A549 (cell line): Measurements from ENCODE around the gene GSX1. TPM values are rescaled to one million over a fixed set of nuclear protein-coding genes. Genes with fewer than 3 reads are reported as not detected.

ENCODE experiments used
- ATAC-seq, 2 experiments: fragments of 200-7000 bp in 1 of 2; fragments of >200 bp in 1 of 2; cut with Nextera tagmentation in 1 of 2; cut with Tn5 transposase in 1 of 2; 3 replicates each; pipeline versions ENCODE4 v1.8.0 to v1.9.1; 2018 to 2020; ENCODE audit warnings: mild to moderate bottlenecking in 1 of 2, moderate library complexity in 1 of 2
- CTCF ChIA-PET: fragments of 300-600 bp; sonication (Branson Sonifier 250); formaldehyde crosslinking; extraction: SDS; loops from one replicate; lab custom pipeline; 2021; ENCODE audit warnings: antibody characterized with exemption, inconsistent platforms; lab: Yijun Ruan, JAX
- POLR2A ChIA-PET: fragments of 350-600 bp; formaldehyde crosslinking; extraction: SDS; loops from one replicate; lab custom pipeline; 2021; ENCODE audit warnings: antibody characterized with exemption, inconsistent platforms; lab: Yijun Ruan, JAX
- DNase-seq, 2 experiments: peaks; one replicate each; pipeline versions ENCODE4 v3.0.0 to v3.0.0-alpha.2; 2011 to 2016; ENCODE audit warnings: low read depth in 1 of 2, low spot score in 1 of 2
- FAIRE-seq: peaks from 2 replicates; lab custom pipeline; 2011; peaks lifted over from hg19 to GRCh38; lab: Jason Lieb, UNC
- H3K27ac ChIP-seq, 2 experiments: fragments of >200 bp; sonication (Bioruptor Twin); formaldehyde crosslinking; 3 replicates each; pipeline ENCODE4 v1.5.1; 2016 to 2017
- H3K4me1 ChIP-seq: fragments of >200 bp; sonication (Bioruptor Twin); formaldehyde crosslinking; 3 replicates; pipeline ENCODE4 v1.6.1; 2016
- H3K4me2 ChIP-seq: fragments of >200 bp; sonication (Bioruptor Twin); formaldehyde crosslinking; 3 replicates; pipeline ENCODE4 v1.6.1; 2016
- H3K4me3 ChIP-seq: fragments of >200 bp; sonication (Bioruptor Twin); formaldehyde crosslinking; 3 replicates; pipeline ENCODE4 v1.5.1; 2016
- H3K9me3 ChIP-seq: fragments of >200 bp; sonication (Bioruptor Twin); formaldehyde crosslinking; 3 replicates; pipeline ENCODE4 v1.6.1; 2016
- CBX2 ChIP-seq: fragments of 200-600 bp; sonication (generic); IDR thresholded peaks from 2 replicates; pipeline ENCODE4 v1.6.1; 2016; ENCODE audit warnings: low read depth, mild to moderate bottlenecking, borderline replicate concordance
- CBX8 ChIP-seq: fragments of 200-600 bp; sonication (generic); IDR thresholded peaks from 2 replicates; pipeline ENCODE4 v1.6.1; 2016
- EHF ChIP-seq: fragments of 250-450 bp; sonication (Bioruptor Pico); IDR thresholded peaks from 2 replicates; pipeline ENCODE4 v1.5.0; 2020; ENCODE audit warnings: mild to moderate bottlenecking
- EP300 ChIP-seq, 2 experiments: fragments of >200 bp; sonication (Bioruptor Twin); formaldehyde crosslinking; IDR thresholded peaks; 2 replicates in 1 of 2; 3 replicates in 1 of 2; pipeline ENCODE4 v1.6.1; 2016 to 2017
- FOSB ChIP-seq: fragments of 250-450 bp; sonication (Bioruptor Pico); IDR thresholded peaks from 2 replicates; pipeline ENCODE4 v1.5.0; 2020; ENCODE audit warnings: mild to moderate bottlenecking, moderate library complexity
- FOXS1 ChIP-seq: fragments of 250-450 bp; sonication (Bioruptor Pico); IDR thresholded peaks from 2 replicates; pipeline ENCODE4 v1.5.0; 2020; ENCODE audit warnings: mild to moderate bottlenecking, moderate library complexity
- HDAC2 ChIP-seq: fragments of 200-600 bp; sonication (generic); IDR thresholded peaks from 2 replicates; pipeline ENCODE4 v1.6.1; 2016
- HOXB5 ChIP-seq: fragments of 250-450 bp; sonication (Bioruptor Pico); IDR thresholded peaks from 2 replicates; pipeline ENCODE4 v1.5.0; 2020; ENCODE audit warnings: mild to moderate bottlenecking, moderate library complexity
- JUN ChIP-seq, 2 experiments: fragments of >200 bp; sonication (Bioruptor Twin); formaldehyde crosslinking; IDR thresholded peaks; 2 replicates in 1 of 2; 3 replicates in 1 of 2; pipeline ENCODE4 v1.6.1; 2016 to 2017
- JUNB ChIP-seq: fragments of >200 bp; sonication (Bioruptor Twin); formaldehyde crosslinking; IDR thresholded peaks from 2 replicates; pipeline ENCODE4 v1.6.1; 2016
- KDM1A ChIP-seq: fragments of 200-600 bp; sonication (generic); IDR thresholded peaks from 2 replicates; pipeline ENCODE4 v1.6.1; 2016; ENCODE audit warnings: low read depth, mild to moderate bottlenecking
- MAFK ChIP-seq: fragments of 450-650 bp; IDR thresholded peaks from 2 replicates; pipeline ENCODE4 v1.6.1; 2014; ENCODE audit not compliant: partially characterized antibody
- MAZ ChIP-seq: fragments of 150-350 bp; IDR thresholded peaks from 2 replicates; pipeline ENCODE4 v1.6.1; 2014; ENCODE audit warnings: antibody characterized with exemption, low read depth, low read length, borderline replicate concordance
- NFE2L2 ChIP-seq: fragments of 150-350 bp; conservative IDR thresholded peaks from 2 replicates; pipeline ENCODE4 v1.6.1; 2014; ENCODE audit warnings: low read length
- NPAS2 ChIP-seq: fragments of 250-450 bp; sonication (Bioruptor Pico); IDR thresholded peaks from 2 replicates; pipeline ENCODE4 v1.8.0; 2022; ENCODE audit warnings: mild to moderate bottlenecking, moderate library complexity, borderline replicate concordance
- NR3C1 ChIP-seq: fragments of >200 bp; sonication (Bioruptor Twin); formaldehyde crosslinking; IDR thresholded peaks from 3 replicates; pipeline ENCODE4 v1.6.1; 2017
- RAD21 ChIP-seq, 2 experiments: fragments of >200 bp in 1 of 2; sonication (Bioruptor Twin) in 1 of 2; formaldehyde crosslinking in 1 of 2; IDR thresholded peaks in 1 of 2; conservative IDR thresholded peaks in 1 of 2; 2 replicates in 1 of 2; 3 replicates in 1 of 2; pipeline ENCODE4 v1.6.1; 2012 to 2018; ENCODE audit warnings: inconsistent platforms in 1 of 2
- RARB ChIP-seq: fragments of 250-450 bp; sonication (Bioruptor Pico); IDR thresholded peaks from 2 replicates; pipeline ENCODE4 v1.8.0; 2021; ENCODE audit warnings: mild to moderate bottlenecking, moderate library complexity
- RCOR1 ChIP-seq: fragments of 150-350 bp; IDR thresholded peaks from 2 replicates; pipeline ENCODE4 v1.6.1; 2014; ENCODE audit warnings: antibody characterized with exemption, low read length, low read depth
- RFX5 ChIP-seq: fragments of 450-650 bp; IDR thresholded peaks from 2 replicates; pipeline ENCODE4 v1.7.1; 2014; ENCODE audit warnings: antibody characterized with exemption, mild to moderate bottlenecking, moderate library complexity
- SMC3 ChIP-seq: fragments of >200 bp; sonication (Bioruptor Twin); formaldehyde crosslinking; IDR thresholded peaks from 3 replicates; pipeline ENCODE4 v1.6.1; 2018; ENCODE audit warnings: inconsistent platforms
- SREBF2 ChIP-seq: fragments of 450-650 bp; IDR thresholded peaks from 2 replicates; pipeline ENCODE4 v1.6.1; 2014; ENCODE audit warnings: mild to moderate bottlenecking, moderate library complexity
- TFCP2L1 ChIP-seq: fragments of 250-450 bp; sonication (Bioruptor Pico); IDR thresholded peaks from 2 replicates; pipeline ENCODE4 v1.5.0; 2021; ENCODE audit warnings: mild to moderate bottlenecking
- TP53 ChIP-seq: fragments of 250-450 bp; sonication (Bioruptor Pico); IDR thresholded peaks from 2 replicates; pipeline ENCODE4 v1.5.0; 2021; ENCODE audit warnings: mild to moderate bottlenecking, moderate library complexity
- ZC3H11A ChIP-seq: fragments of 450-650 bp; IDR thresholded peaks from 2 replicates; pipeline ENCODE4 v1.6.1; 2014; ENCODE audit warnings: antibody characterized with exemption, mild to moderate bottlenecking
- ZNF302 ChIP-seq: fragments of 250-450 bp; sonication (Bioruptor Pico); IDR thresholded peaks from 2 replicates; pipeline ENCODE4 v1.9.0; 2021; ENCODE audit warnings: inconsistent platforms, mild to moderate bottlenecking, moderate library complexity
- WGBS: methylation state at CpG from one replicate; pipeline ENCODE4 v1.1.6; 2017; ENCODE audit errors: missing lambda C conversion rate; 5-methylcytosine and 5-hydroxymethylcytosine counted together
- polyA plus RNA-seq, 4 experiments: library from polyadenylated mRNA; depleted of rRNA in 3 of 4; stranded (reverse); fragments of >200 nt; fragmentation: RNase III in 1 of 4; extraction: RNeasy Plus Mini Kit Qiagen cat#74134 plus additional on column Dnase treatment in 1 of 4; gene quantifications; 2 replicates in 3 of 4; 3 replicates in 1 of 4; pipeline ENCODE4 v1.2.3, GENCODE V29; 2011 to 2017
- TF ChIP-seq, protein P1 (sequence below): fragments of 250-450 bp; sonication (Bioruptor Pico); IDR thresholded peaks from 2 replicates; pipeline ENCODE4 v1.5.0; 2020; ENCODE audit warnings: low read depth, mild to moderate bottlenecking, moderate library complexity
- TF ChIP-seq, protein P2 (sequence below): fragments of 150-350 bp; IDR thresholded peaks from 2 replicates; pipeline ENCODE4 v1.6.1; 2014; ENCODE audit warnings: low read depth, mild to moderate bottlenecking, low read length
- TF ChIP-seq, protein P3 (sequence below): IDR thresholded peaks from 2 replicates; pipeline ENCODE4 v1.6.1; 2012
- TF ChIP-seq, protein P4 (sequence below): fragments of >200 bp; sonication (Bioruptor Twin); formaldehyde crosslinking; IDR thresholded peaks from 3 replicates; pipeline ENCODE4 v1.5.1; 2016
- TF ChIP-seq, protein P5 (sequence below): IDR thresholded peaks from 2 replicates; pipeline ENCODE4 v1.6.1; 2012
- TF ChIP-seq, protein P6 (sequence below): fragments of >200 bp; sonication (Bioruptor Twin); formaldehyde crosslinking; IDR thresholded peaks from 2 replicates; pipeline ENCODE4 v1.6.1; 2016

Gene GSX1
- polyA plus RNA-seq, 2 of the 4 experiments (the other 2 are of a cell fraction), result not detected

DNA sequence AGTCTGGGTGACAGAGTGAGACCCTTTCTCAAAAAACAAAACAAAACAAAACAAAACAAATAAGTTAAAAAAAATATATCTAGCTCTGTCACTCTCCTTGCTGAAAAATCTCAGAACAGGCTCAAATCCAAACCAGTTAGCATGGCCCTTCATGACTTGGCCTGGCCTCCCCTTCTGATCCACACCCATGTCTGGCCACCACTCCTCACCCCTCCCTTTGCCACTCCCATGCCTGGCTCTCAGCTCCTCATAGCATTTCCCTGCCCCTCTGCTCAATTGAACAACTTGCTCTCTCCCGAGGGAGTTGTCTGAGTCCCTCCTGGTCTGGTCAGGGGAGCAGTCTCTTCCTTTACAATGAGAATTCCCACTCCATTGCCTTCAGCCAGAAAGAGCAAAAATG lies 4.0 kb upstream of the GSX1 start:
- H3K27ac ChIP-seq, result no peak overlapping the region
- no peak overlapping the region for H3K4me3 ChIP-seq
- ChIA-PET POLR2A (no interaction called here), CTCF (interaction anchor here (0.6 to 1.8 kb wide), 3 partner anchors 18 to 803 kb away, joined by 4 to 7 read pairs (median 5); no protein-coding TSS in a partner anchor)
- H3K9me3 ChIP-seq, result no peaks in the 10 kb centered on the region
- no peak overlapping the region for H3K4me2 ChIP-seq
- ATAC-seq (no peak), DNase-seq (no peak), FAIRE-seq (no peak)
- TF ChIP-seq, protein P1, sequence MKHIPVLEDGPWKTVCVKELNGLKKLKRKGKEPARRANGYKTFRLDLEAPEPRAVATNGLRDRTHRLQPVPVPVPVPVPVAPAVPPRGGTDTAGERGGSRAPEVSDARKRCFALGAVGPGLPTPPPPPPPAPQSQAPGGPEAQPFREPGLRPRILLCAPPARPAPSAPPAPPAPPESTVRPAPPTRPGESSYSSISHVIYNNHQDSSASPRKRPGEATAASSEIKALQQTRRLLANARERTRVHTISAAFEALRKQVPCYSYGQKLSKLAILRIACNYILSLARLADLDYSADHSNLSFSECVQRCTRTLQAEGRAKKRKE, result no peak
- no peak for TF ChIP-seq RFX5
- WGBS, result 0% methylated on average over 1 of the region's 1 CpG
- no peaks in the 10 kb centered on the region for H3K4me1 ChIP-seq

DNA sequence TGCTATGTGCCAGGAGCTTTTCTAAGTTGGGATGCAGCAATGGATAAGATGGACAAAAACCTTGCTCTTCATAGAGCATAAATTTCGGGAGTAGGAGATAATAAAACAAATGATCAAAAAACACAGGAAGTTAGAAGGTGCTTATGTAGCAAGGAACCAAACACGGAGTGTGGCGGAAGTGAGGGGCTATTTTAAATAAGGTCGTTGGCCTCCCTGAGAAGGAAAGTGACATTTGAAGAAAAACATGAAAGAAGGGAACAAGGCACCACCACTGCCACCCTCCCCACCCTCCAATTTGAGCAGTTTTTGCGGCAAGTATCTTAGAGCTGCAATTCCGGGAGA lies 3.2 kb upstream of the GSX1 start:
- POLR2A ChIA-PET, result no interaction called here
- CTCF ChIA-PET, result interaction anchor here (1.8 kb wide), 1 partner anchor 19 kb away, joined by 7 read pairs; no protein-coding TSS in a partner anchor
- no peak for FAIRE-seq

DNA sequence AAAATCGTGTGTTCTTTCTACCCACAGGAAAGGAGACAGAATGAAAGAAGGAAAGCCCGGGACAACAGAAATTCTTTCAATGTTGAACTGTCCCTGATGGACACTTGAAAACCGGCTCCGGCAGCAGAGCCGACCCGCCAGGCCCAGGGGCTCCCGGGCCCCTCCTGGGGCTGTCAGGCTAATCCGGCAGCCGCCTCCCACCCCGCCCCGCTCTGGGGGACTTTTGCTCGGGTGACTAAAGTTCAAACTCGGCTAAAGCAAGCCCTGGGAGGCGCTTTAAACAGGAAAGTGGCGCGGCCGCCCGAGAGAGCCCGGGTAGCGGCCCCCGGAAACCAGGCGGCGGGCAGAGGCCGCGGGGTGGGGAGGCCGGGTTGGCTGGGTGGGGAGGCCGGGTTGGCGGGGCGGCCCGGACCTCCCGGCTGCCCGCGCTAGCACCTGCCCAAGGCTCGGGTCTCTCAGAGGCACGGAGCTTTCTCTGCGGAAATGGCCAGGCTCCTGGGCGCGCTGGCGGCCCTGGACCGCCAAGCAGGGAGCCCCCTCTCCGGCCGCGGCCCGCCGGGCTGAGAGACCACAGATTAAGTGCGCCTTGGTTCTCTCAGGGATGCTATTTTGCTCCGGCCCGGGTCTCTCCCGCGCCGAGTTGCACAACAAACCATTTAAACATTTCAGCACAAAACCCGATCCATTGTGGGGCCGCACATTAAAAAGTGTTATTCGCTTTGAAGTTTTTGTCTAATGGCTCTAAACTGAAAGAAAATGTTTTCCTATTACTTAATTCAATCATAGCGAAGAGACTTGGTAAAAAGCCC lies 2.6 kb upstream of the GSX1 start:
- H3K4me2 ChIP-seq, result peak overlapping the region; percentile 30; the same call in 1 of the 3 replicates
- no peak overlapping the region for H3K4me3 ChIP-seq
- DNase-seq (no peak), ATAC-seq (no peak), FAIRE-seq (no peak)
- POLR2A ChIA-PET, result no interaction called here
- no peaks in the 10 kb centered on the region for H3K4me1 ChIP-seq
- H3K9me3 ChIP-seq, result no peaks in the 10 kb centered on the region
- CTCF ChIA-PET, result interaction anchor here (1.8 kb wide), 1 partner anchor 19 kb away, joined by 7 read pairs; no protein-coding TSS in a partner anchor
- no peak overlapping the region for H3K27ac ChIP-seq
- TF ChIP-seq MAFK, result no peak
- TF ChIP-seq FOXS1, result no peak
- TF ChIP-seq JUN (IDR thresholded peaks at IDR 0.05), result no peak
- TF ChIP-seq RFX5, result no peak
- no peak for TF ChIP-seq CBX2
- TF ChIP-seq SREBF2, result no peak
- TF ChIP-seq, protein P2, sequence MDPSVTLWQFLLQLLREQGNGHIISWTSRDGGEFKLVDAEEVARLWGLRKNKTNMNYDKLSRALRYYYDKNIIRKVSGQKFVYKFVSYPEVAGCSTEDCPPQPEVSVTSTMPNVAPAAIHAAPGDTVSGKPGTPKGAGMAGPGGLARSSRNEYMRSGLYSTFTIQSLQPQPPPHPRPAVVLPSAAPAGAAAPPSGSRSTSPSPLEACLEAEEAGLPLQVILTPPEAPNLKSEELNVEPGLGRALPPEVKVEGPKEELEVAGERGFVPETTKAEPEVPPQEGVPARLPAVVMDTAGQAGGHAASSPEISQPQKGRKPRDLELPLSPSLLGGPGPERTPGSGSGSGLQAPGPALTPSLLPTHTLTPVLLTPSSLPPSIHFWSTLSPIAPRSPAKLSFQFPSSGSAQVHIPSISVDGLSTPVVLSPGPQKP, result no peak
- TF ChIP-seq, protein P3, sequence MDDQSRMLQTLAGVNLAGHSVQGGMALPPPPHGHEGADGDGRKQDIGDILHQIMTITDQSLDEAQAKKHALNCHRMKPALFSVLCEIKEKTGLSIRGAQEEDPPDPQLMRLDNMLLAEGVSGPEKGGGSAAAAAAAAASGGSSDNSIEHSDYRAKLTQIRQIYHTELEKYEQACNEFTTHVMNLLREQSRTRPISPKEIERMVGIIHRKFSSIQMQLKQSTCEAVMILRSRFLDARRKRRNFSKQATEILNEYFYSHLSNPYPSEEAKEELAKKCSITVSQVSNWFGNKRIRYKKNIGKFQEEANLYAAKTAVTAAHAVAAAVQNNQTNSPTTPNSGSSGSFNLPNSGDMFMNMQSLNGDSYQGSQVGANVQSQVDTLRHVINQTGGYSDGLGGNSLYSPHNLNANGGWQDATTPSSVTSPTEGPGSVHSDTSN, result no peak
- no peak for TF ChIP-seq JUNB
- TF ChIP-seq NPAS2 (CRISPR knock-in tag), result no peak
- TF ChIP-seq, protein P4, sequence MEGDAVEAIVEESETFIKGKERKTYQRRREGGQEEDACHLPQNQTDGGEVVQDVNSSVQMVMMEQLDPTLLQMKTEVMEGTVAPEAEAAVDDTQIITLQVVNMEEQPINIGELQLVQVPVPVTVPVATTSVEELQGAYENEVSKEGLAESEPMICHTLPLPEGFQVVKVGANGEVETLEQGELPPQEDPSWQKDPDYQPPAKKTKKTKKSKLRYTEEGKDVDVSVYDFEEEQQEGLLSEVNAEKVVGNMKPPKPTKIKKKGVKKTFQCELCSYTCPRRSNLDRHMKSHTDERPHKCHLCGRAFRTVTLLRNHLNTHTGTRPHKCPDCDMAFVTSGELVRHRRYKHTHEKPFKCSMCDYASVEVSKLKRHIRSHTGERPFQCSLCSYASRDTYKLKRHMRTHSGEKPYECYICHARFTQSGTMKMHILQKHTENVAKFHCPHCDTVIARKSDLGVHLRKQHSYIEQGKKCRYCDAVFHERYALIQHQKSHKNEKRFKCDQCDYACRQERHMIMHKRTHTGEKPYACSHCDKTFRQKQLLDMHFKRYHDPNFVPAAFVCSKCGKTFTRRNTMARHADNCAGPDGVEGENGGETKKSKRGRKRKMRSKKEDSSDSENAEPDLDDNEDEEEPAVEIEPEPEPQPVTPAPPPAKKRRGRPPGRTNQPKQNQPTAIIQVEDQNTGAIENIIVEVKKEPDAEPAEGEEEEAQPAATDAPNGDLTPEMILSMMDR, result no peak
- TF ChIP-seq TP53 (CRISPR knock-in tag), result no peak
- 28% methylated on average over 15 of the region's 55 CpGs for whole genome bisulfite sequencing

More for the DNA sequence above, 3.2 kb upstream of the GSX1 start:
- ATAC-seq (no peak), DNase-seq (no peak)
- WGBS, result 34% methylated on average over 6 of the region's 6 CpGs
- H3K4me2 ChIP-seq, result peak overlapping the region; percentile 30; the same call in 1 of the 3 replicates
- no peaks in the 10 kb centered on the region for H3K9me3 ChIP-seq
- H3K4me3 ChIP-seq, result no peak overlapping the region
- no peaks in the 10 kb centered on the region for H3K4me1 ChIP-seq
- no peak overlapping the region for H3K27ac ChIP-seq
- TF ChIP-seq SMC3 (no peak), HOXB5 (CRISPR knock-in tag) (no peak), HDAC2 (no peak), ZNF302 (no peak), RARB (CRISPR knock-in tag) (no peak), MAZ (no peak), RCOR1 (no peak), FOSB (CRISPR knock-in tag) (no peak), EP300 (IDR thresholded peaks at IDR 0.05) (no peak), NFE2L2 (no peak), TP53 (CRISPR knock-in tag) (no peak), ZC3H11A (no peak), CBX8 (no peak), NR3C1 (no peak), EHF (no peak), RAD21 (conservative IDR thresholded peaks at IDR 0.05 in 1 of 2, IDR thresholded peaks at IDR 0.05 in 1 of 2) (no peak), KDM1A (no peak), TFCP2L1 (CRISPR knock-in tag) (no peak)
- TF ChIP-seq, protein P5, sequence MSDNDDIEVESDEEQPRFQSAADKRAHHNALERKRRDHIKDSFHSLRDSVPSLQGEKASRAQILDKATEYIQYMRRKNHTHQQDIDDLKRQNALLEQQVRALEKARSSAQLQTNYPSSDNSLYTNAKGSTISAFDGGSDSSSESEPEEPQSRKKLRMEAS, result no peak
- TF ChIP-seq, protein P6, sequence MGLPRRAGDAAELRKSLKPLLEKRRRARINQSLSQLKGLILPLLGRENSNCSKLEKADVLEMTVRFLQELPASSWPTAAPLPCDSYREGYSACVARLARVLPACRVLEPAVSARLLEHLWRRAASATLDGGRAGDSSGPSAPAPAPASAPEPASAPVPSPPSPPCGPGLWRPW, result no peak
